PFSK-1 (cell line): Measurements from ENCODE around the gene MRAP.

Experiments used
- POLR2AphosphoS5 ChIP-seq: IDR thresholded peaks from 2 replicates; pipeline ENCODE4 v1.6.1; 2012; ENCODE audit warnings: low read depth, mild to moderate bottlenecking, control low read depth, low read length, moderate library complexity
- SIN3A ChIP-seq: IDR thresholded peaks from 2 replicates; pipeline ENCODE4 v1.6.1; 2012; ENCODE audit warnings: mild to moderate bottlenecking, low read length, moderate library complexity, borderline replicate concordance; ENCODE audit not compliant: insufficient read depth

GRCh38 chr21:32320059-32320458 is 21.4 kb downstream of the MRAP start:
- TF ChIP-seq SIN3A (no peak), POLR2AphosphoS5 (no peak)
